Upper lobe of right lung (tissue), 1 donor: ENCODE measurements around the gene ATP2B1. TPM values are rescaled to one million over a fixed set of nuclear protein-coding genes. Genes with fewer than 3 reads are reported as not detected.
A peak's percentile ranks its signal among the peaks of the same experiment; 100 is the strongest.

Source experiments
- ATAC-seq: fragments of 200-7000 bp; cut with Tn5 transposase; one replicate; pipeline ENCODE4 v1.9.1; 2020; ENCODE audit warnings: mild to moderate bottlenecking, moderate library complexity
- DNase-seq: peaks from one replicate; pipeline ENCODE4 v3.0.0-alpha.2; 2020
- H3K27ac ChIP-seq: fragments of 200-600 bp; one replicate; pipeline ENCODE4 v1.8.0; 2022
- H3K27me3 ChIP-seq: fragments of 200-600 bp; one replicate; pipeline ENCODE4 v1.8.0; 2022; ENCODE audit warnings: mild to moderate bottlenecking
- H3K36me3 ChIP-seq: fragments of 200-600 bp; one replicate; pipeline ENCODE4 v1.8.0; 2022
- H3K4me1 ChIP-seq: fragments of 200-600 bp; one replicate; pipeline ENCODE4 v1.8.0; 2022
- H3K4me3 ChIP-seq: fragments of 200-600 bp; one replicate; pipeline ENCODE4 v1.8.0; 2022; ENCODE audit warnings: mild to moderate bottlenecking
- H3K9me3 ChIP-seq: fragments of 200-600 bp; one replicate; pipeline ENCODE4 v1.8.0; 2022
- CTCF ChIP-seq: fragments of 200-600 bp; IDR thresholded peaks from one replicate; pipeline ENCODE4 v1.8.0; 2022; ENCODE audit warnings: antibody characterized with exemption
- intact Hi-C: fragments of 100-400 bp; cut with DNase I; formaldehyde crosslinking; loops from one replicate; pipeline ENCODE4 v1.11.0; 2022
- total RNA-seq: library from RNA; stranded (reverse); fragmentation: NEBNext Ultra II Directional; extraction: Animal tissue kit (Norgen Biotek cat#: 25700); gene quantifications from one replicate; pipeline ENCODE4 v1.2.1, GENCODE V29; 2021
- donor health status: DM: no; HTN: yes; CAD: no; lungs with severe emphysema.

ATP2B1 gene
- total RNA-seq, 1 donor from 2014 or later: 46.6 TPM

DNA sequence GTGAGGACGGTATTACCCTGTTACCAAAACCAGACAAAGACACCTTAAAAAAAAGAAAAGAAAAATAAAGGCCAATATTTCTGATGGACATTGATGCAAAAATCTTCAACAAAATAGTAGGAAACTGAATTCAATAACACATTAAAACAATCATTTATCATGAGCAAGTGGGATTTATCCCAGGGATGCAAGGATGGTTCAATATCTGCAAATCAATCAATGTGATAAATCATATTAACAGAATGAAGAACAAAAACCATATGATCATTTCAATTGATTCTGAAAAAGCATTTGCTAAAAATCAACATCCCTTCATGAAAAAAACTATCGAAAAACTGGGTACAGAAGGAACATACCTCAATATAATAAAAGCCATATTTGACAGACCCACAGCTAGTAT is 32.3 kb upstream of the ATP2B1 start:
- DNase-seq (no peak), ATAC-seq (no peak)
- TF ChIP-seq CTCF: no peak
- Histone ChIP-seq H3K4me1 (no peaks in the 10 kb centered on the region), H3K4me3 (no peak overlapping the region), H3K27me3 (no peaks in the 10 kb centered on the region), H3K36me3 (no peaks in the 10 kb centered on the region), H3K9me3 (peaks cover 7% of the 10 kb centered on the region), H3K27ac (no peak overlapping the region)
- intact Hi-C loops: no loop called here

DNA sequence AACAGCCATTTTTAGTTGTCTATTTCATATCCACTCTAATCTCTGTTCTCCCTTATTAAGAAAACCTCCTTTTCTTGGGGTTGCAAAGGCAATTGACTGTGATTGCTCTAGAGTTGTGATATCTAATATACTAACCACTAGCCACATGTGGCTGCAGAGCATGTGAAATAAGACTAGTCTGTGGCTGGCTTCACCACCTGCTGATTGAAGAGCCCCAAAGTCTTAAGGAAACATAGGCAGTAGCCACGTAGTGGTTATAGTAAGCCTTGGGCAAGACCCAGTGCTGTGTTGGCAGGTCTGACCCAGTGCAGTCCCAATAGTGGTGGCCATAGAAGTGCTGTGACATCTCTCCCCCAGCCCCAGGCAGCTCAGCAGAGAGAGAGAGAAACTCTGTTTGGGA is 28.4 kb upstream of the ATP2B1 start:
- Histone ChIP-seq H3K9me3 (peaks cover 7% of the 10 kb centered on the region), H3K36me3 (no peaks in the 10 kb centered on the region), H3K27ac (no peak overlapping the region), H3K27me3 (no peaks in the 10 kb centered on the region), H3K4me1 (no peaks in the 10 kb centered on the region), H3K4me3 (no peak overlapping the region)
- no peak for TF ChIP-seq CTCF
- intact Hi-C loops: no loop called here
- no peak for ATAC-seq
- no peak for DNase-seq

DNA sequence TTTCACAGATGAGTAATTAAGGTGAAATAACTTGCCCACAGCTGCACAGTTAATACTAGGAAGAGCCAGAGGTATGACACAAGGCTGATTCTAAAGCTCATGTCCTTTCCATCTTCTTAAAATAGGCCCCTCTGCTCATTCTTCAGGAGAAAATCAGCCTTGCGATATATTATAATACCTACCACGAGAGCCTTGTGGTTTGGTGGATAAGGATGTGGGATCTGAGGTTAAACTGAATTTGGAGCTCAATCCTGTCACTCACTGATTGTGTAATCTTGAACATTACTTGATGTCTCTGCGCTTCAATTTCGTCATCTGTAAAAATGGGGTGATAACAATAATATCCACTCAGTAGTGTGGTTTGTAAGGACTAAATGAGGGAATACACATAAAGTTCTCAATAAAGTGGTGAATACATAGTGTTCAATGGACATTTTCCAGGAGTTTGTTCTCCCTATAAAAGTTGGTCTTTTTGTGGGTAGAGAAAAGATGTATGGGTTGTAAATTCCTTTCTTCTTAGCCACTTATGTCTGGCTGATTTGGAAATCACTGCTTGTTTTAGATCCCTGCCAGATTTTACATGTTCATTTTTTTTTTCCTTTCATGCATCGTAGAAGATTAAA is 25.1 kb upstream of the ATP2B1 start:
- TF ChIP-seq CTCF: no peak
- intact Hi-C loops: no loop called here
- H3K4me3 ChIP-seq: no peak overlapping the region
- no peaks in the 10 kb centered on the region for H3K9me3 ChIP-seq
- DNase-seq (no peak), ATAC-seq (peak; percentile 36)
- H3K36me3 ChIP-seq: no peaks in the 10 kb centered on the region
- no peaks in the 10 kb centered on the region for H3K27me3 ChIP-seq
- no peaks in the 10 kb centered on the region for H3K4me1 ChIP-seq
- no peak overlapping the region for H3K27ac ChIP-seq

DNA sequence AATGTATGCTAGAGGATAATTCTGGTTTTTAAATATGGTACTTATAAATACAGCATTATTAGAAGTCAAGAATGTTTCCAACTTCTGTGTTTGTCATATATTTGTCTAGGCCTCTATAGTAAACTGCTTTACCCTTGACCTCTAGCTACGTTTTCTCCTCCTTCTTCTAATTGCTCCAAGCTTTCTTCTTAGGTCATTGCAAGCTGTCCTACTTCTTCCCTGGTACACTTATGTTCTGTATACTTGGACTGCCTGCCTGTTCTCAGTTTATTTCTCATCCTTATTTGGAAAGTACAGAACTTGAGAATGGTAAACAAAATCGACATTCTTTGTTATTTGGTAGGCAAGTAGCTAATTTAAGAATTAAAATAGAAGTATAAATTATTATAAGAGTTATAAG is 23.9 kb upstream of the ATP2B1 start:
- H3K27ac ChIP-seq: no peak overlapping the region
- DNase-seq (no peak), ATAC-seq (no peak)
- H3K4me1 ChIP-seq: no peaks in the 10 kb centered on the region
- intact Hi-C loops: no loop called here
- no peak for TF ChIP-seq CTCF
- H3K36me3 ChIP-seq: no peaks in the 10 kb centered on the region
- H3K9me3 ChIP-seq: no peaks in the 10 kb centered on the region
- no peaks in the 10 kb centered on the region for H3K27me3 ChIP-seq
- no peak overlapping the region for H3K4me3 ChIP-seq

DNA sequence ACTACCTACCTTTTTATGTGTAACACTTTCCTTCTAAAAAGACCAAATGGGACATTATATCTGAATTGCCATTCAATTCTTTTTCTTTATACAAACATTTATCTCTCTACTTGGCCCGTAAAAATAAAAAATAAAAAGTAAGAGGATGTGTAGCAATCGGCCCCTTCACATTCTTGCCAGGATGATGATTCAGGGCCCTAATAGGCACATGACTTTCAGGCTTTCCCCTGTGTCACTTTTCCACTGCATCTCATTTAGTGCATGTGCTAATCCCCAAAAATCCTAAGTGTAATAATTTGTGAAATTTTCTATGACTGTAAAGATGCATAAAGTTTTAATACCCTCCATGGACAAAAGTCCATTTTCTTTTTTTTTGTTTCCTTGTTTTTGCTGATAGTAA is 23.0 kb upstream of the ATP2B1 start:
- intact Hi-C loops: no loop called here
- no peaks in the 10 kb centered on the region for H3K27me3 ChIP-seq
- H3K4me1 ChIP-seq: no peaks in the 10 kb centered on the region
- DNase-seq: no peak
- H3K9me3 ChIP-seq: no peaks in the 10 kb centered on the region
- H3K4me3 ChIP-seq: no peak overlapping the region
- TF ChIP-seq CTCF: no peak
- no peak for ATAC-seq
- H3K36me3 ChIP-seq: no peaks in the 10 kb centered on the region
- H3K27ac ChIP-seq: no peak overlapping the region

GRCh38 chr12:89731089-89731488 is 22.5 kb upstream of the ATP2B1 start:
- no peak for TF ChIP-seq CTCF
- intact Hi-C loops: no loop called here

More at GRCh38 chr12:89731089-89731488, 22.5 kb upstream of the ATP2B1 start:
- Histone ChIP-seq H3K27ac (no peak overlapping the region), H3K9me3 (no peaks in the 10 kb centered on the region), H3K4me1 (no peaks in the 10 kb centered on the region), H3K36me3 (no peaks in the 10 kb centered on the region), H3K4me3 (no peak overlapping the region), H3K27me3 (no peaks in the 10 kb centered on the region)
- no peak for DNase-seq
- no peak for ATAC-seq
